ENCODE results near the gene PLEKHA7.

The PLEKHA7 gene

GRCh38 chr11:16856022-16856471 lies 158.2 kb downstream of the PLEKHA7 start:
- TF ChIP-seq CTCF (IDR thresholded peaks at IDR 0.05; ENCODE audit: insufficient read depth, low read length, missing control alignments): no peak
- ChIA-PET POLR2A (no interaction called here), CTCF (no interaction called here)
- no peak for DNase-seq (ENCODE audit: low read depth, low spot score)
- no peak overlapping the region for H3K4me3 ChIP-seq (ENCODE audit: low read depth, low read length)

GRCh38 chr11:16854979-16855378 lies 159.2 kb downstream of the PLEKHA7 start:
- no peak for TF ChIP-seq CTCF (IDR thresholded peaks at IDR 0.05; ENCODE audit: insufficient read depth, low read length, missing control alignments)
- H3K4me3 ChIP-seq (ENCODE audit: low read depth, low read length): no peak overlapping the region
- DNase-seq (ENCODE audit: low read depth, low spot score): no peak
- CTCF ChIA-PET: interaction anchor here (1.2 kb wide), 1 partner anchor 69 kb away, joined by 3 read pairs; no protein-coding TSS in a partner anchor
- POLR2A ChIA-PET: no interaction called here

- no peak overlapping the region for H3K4me3 ChIP-seq (ENCODE audit: low read depth, low read length)
- TF ChIP-seq CTCF (IDR thresholded peaks at IDR 0.05; ENCODE audit: insufficient read depth, low read length, missing control alignments): no peak
- ChIA-PET POLR2A (no interaction called here), CTCF (interaction anchor here (1.2 to 1.9 kb wide), 2 partner anchors 34 to 67 kb away, joined by 3 to 5 read pairs; no protein-coding TSS in a partner anchor)
- DNase-seq (ENCODE audit: low read depth, low spot score): no peak
Observed at GRCh38 chr11:16853859-16854258, 160.4 kb downstream of the PLEKHA7 start.

GRCh38 chr11:16853266-16853665 lies 160.9 kb downstream of the PLEKHA7 start:
- no peak for DNase-seq (ENCODE audit: low read depth, low spot score)
- no peak overlapping the region for H3K4me3 ChIP-seq (ENCODE audit: low read depth, low read length)
- ChIA-PET CTCF (interaction anchor here (1.9 kb wide), 1 partner anchor 33 kb away, joined by 5 read pairs; no protein-coding TSS in a partner anchor), POLR2A (no interaction called here)
- TF ChIP-seq CTCF (IDR thresholded peaks at IDR 0.05; ENCODE audit: insufficient read depth, low read length, missing control alignments): no peak

- ChIA-PET CTCF (no interaction called here), POLR2A (no interaction called here)
- no peak for DNase-seq (ENCODE audit: low read depth, low spot score)
- H3K4me3 ChIP-seq (ENCODE audit: low read depth, low read length): no peak overlapping the region
- no peak for TF ChIP-seq CTCF (IDR thresholded peaks at IDR 0.05; ENCODE audit: insufficient read depth, low read length, missing control alignments)
Observed at GRCh38 chr11:16846305-16846704, 167.9 kb downstream of the PLEKHA7 start.

GRCh38 chr11:16844268-16844771 lies 169.9 kb downstream of the PLEKHA7 start:
- ChIA-PET CTCF (interaction anchor here (1.0 kb wide), 1 partner anchor 24 kb away, joined by 3 read pairs; no protein-coding TSS in a partner anchor), POLR2A (no interaction called here)
- TF ChIP-seq CTCF (IDR thresholded peaks at IDR 0.05; ENCODE audit: insufficient read depth, low read length, missing control alignments): no peak
- no peak for DNase-seq (ENCODE audit: low read depth, low spot score)
- H3K4me3 ChIP-seq (ENCODE audit: low read depth, low read length): no peak overlapping the region
